Thyroid gland (tissue), 4 donors: ENCODE results near the gene BLM.

Experiments
- CTCF ChIP-seq, 6 experiments: fragments of 200-600 bp in 3 of 6; fragments of 450-650 bp in 3 of 6; sonication (generic) in 3 of 6; IDR thresholded peaks; one replicate each; pipeline ENCODE4 v1.5.1; 2016 to 2019; ENCODE audit warnings: antibody characterized with exemption in 6 of 6, mild to moderate bottlenecking in 2 of 6, inconsistent platforms in 1 of 6, moderate library complexity in 1 of 6
- POLR2A ChIP-seq, 2 donors: fragments of 450-650 bp; IDR thresholded peaks; one replicate each; pipeline ENCODE4 v1.6.1; 2017; ENCODE audit warnings: antibody characterized with exemption in 2 of 2, mild to moderate bottlenecking in 2 of 2, moderate library complexity in 1 of 2

GRCh38 chr15:90862964-90863778 lies 146.0 kb downstream of the BLM start:
- TF ChIP-seq POLR2A (IDR thresholded peaks at IDR 0.05) (no peak), CTCF (IDR thresholded peaks at IDR 0.05) (no peak)
